GM12865 (cell line): ENCODE measurements around the gene UBE2D2.
"Not testable (repeated sequence)": the region's sequence is repeated elsewhere in the genome, so short reads cannot be mapped to it uniquely, and the experiment has no call there.

Experiments
- DNase-seq: peaks from one replicate; pipeline ENCODE4 v3.0.0; 2010; ENCODE audit warnings: low read depth
- H3K4me3 ChIP-seq: 2 replicates; pipeline ENCODE4 v1.5.1; 2011; ENCODE audit warnings: mild to moderate bottlenecking, low read depth, low read length, control low read depth
- TF ChIP-seq, protein P1 (sequence below): IDR thresholded peaks from 2 replicates; pipeline ENCODE4 v1.5.1; 2011; ENCODE audit warnings: low read length, control low read depth, low read depth, inconsistent platforms; ENCODE audit not compliant: insufficient read depth; ENCODE audit errors: missing control alignments

The UBE2D2 gene

DNA sequence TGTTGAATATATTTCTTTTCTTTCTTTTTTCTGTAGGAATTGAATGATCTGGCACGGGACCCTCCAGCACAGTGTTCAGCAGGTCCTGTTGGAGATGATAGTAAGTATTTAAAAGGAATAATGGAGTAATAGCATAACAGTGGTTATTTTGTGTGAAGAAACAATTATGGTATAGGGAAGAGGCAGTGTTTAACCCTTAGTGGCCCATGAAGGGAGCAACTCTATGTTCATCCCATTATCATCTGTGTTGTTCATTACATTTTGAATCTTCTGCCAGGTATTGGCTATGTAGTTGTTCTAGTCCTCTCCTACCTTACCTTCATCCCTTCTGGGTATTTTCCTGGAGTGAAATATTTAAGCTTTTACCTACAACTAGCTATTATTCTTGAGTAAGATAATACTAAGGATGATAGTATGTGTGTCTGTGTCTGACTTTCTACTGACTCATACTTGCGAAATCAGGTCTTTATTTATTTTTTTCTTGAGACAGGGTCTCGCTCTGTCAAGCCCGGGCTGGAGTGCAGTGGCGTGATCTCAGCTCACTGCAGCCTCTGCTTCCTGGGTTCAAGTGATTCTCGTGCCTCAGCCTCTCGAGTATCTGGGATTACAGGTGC, 39.3 kb downstream of the UBE2D2 start:
- no peak overlapping the region for H3K4me3 ChIP-seq
- TF ChIP-seq, protein P1, sequence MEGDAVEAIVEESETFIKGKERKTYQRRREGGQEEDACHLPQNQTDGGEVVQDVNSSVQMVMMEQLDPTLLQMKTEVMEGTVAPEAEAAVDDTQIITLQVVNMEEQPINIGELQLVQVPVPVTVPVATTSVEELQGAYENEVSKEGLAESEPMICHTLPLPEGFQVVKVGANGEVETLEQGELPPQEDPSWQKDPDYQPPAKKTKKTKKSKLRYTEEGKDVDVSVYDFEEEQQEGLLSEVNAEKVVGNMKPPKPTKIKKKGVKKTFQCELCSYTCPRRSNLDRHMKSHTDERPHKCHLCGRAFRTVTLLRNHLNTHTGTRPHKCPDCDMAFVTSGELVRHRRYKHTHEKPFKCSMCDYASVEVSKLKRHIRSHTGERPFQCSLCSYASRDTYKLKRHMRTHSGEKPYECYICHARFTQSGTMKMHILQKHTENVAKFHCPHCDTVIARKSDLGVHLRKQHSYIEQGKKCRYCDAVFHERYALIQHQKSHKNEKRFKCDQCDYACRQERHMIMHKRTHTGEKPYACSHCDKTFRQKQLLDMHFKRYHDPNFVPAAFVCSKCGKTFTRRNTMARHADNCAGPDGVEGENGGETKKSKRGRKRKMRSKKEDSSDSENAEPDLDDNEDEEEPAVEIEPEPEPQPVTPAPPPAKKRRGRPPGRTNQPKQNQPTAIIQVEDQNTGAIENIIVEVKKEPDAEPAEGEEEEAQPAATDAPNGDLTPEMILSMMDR = no peak
- no peak for DNase-seq

DNA sequence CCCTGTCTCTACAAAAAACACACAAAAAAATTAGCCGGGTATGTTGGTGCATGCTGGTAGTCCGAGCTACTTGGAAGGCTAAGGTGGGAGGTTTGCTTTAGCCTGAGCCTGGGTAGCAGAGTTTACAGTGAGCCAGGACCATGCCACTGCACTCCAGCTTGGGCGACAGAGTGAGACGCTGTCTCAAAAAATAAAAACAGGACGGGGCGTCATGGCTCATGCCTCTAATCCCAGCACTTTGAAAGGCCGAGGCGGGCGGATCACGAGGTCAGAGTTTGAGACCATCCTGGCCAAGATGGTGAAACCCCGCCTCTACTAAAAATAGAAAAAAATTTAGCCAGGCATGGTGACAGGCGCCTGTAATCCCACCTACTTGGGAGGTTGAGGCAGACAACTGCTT, 40.3 kb downstream of the UBE2D2 start:
- TF ChIP-seq, protein P1 = no peak
- no peak overlapping the region for H3K4me3 ChIP-seq
- DNase-seq = no peak

DNA sequence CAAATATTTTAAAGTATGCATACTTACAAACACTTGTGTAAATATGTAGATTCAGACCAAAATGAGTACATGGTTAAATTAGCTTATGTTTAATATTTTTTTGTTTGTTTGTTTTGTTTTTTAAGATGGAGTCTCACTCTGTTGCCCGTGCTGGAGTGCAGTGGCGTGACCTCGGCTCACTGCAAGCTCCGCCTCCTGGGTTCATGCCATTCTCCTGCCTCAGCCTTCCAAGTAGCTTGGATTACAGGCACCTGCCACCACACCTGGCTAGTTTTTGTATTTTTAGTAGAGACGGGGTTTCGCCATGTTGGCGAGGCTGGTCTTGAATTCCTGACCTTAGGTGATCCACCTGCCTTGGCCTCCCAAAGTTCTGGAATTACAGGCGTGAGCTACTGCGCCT, 40.8 kb downstream of the UBE2D2 start:
- not testable (repeated sequence) for DNase-seq

DNA sequence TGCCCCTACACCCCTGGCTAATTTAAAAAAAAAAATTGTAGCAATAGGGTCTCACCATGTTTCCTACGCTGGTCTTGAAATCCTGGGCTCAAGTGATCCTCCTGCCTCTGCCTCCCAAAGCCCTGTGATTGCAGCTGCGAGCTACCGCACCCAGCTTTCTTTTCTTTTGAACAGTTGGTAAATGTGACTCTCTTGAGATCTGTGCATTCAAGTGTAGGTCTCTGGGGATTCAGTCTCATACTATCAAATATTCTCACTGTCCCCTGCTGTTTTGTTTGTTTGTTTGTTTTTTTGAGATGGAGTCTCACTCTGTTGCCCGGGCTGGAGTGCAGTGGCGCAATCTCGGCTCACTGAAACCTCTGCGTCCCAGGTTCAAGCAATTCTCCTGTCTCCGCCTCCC, 44.7 kb downstream of the UBE2D2 start:
- TF ChIP-seq, protein P1 = no peak
- peak; percentile 30 for DNase-seq
- H3K4me3 ChIP-seq = no peak overlapping the region

More for the DNA sequence above, 40.8 kb downstream of the UBE2D2 start:
- not testable (repeated sequence) for H3K4me3 ChIP-seq

DNA sequence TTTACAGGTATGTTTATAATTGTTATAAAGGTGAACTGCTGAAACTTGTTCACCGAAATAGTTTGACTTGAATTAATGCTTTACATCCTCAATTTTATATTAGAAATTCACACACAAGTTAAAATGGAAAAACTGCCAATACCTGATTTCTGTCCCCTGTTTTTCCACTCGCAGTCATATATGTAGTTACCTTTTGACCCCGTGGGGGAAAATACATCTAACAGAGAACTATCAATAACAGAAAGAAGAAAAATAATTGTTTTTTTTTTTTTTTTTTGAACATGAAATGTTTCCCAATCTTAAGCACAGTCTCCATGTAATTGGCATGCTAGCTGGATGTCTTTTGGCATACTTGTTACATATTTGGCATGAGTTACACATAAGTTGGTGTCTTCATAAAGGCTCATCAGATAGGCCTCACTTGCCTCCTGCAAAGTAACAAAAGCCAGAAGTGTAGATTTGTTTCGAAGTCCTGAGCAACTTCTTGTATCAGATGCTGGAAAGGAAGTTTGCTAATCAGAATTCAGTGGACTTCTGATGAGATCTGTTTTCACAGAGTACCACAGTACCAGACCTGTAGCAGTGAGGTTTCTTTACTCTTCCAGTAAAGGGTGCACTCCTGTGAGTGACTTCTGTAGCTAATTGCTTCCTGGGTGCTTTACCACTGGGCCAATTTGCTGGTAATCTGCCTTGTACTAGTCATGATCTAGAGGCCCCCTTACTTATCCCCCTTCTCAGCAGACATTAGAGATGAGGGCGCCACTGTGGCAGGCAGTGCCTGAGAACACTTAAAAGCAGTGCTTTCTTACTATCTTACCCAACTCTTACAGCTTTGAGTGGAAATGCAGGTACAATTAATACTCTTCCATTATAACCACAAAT, 50.8 kb downstream of the UBE2D2 start:
- no peak overlapping the region for H3K4me3 ChIP-seq
- DNase-seq = peak; percentile 50
- TF ChIP-seq, protein P1 = no peak

DNA sequence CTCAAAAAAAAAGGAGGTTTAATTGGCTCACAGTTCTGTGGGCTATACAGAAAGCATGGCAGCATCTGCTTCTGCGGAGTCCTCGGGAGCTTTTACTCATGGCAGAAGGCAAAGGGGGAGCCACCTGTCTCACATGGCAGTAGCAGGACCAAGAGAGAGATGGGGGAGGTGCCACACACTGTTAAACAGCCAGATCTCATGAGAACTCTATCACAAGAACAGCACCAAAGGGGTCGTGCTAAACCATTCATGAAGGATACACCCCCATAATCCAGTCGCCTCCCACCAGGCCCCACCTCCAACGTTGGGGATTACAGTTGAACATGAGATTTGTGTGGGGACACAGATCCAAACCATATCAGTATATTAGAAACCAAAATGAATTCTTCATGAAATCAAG, 58.7 kb downstream of the UBE2D2 start:
- H3K4me3 ChIP-seq = no peak overlapping the region
- no peak for DNase-seq
- TF ChIP-seq, protein P1 = no peak

DNA sequence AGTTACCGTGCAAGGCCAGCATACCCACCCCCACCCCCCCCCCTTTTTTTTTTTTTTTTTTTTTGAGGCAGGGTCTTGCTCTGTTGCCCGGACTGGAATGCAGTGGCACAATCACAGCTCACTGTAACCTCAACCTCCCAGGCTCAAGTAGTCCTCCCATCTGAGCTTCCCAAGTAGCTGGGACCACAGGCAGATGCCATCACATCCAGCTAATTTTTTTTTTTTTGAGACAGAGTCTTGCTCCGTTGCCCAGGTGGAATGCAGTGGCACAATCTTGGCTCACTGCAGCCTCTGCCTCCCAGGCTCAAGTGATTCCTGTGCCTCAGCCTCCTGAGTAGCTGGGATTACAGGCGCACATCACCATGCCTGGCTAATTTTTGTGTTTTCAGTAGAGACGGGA, 64.3 kb downstream of the UBE2D2 start:
- H3K4me3 ChIP-seq, DNase-seq: not testable (repeated sequence)

DNA sequence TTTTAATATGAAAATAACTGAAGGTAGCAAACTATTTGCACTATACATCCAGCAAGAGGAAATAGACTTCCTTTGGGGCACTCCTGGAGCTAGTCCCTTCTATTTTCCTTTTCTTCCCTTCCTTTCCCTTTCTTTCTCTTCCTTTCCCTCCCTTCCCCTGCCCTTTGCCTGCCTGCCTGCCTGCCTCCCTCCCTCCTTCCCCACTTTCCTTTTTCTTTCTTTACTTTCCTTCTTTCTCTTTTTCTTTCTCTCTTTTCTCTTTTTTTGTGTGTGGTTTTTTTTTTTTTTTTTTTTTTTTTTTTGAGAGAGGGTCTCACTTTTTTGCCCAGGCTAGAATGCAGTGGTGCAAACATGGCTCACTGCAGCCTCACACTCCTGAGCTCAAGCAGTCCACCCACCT, 69.7 kb downstream of the UBE2D2 start:
- no peak overlapping the region for H3K4me3 ChIP-seq
- no peak for DNase-seq
- TF ChIP-seq, protein P1 = no peak
